ENCODE measurements around the gene SCN9A. TPM values are rescaled to one million over a fixed set of nuclear protein-coding genes. Genes with fewer than 3 reads are reported as not detected.

Gene SCN9A
- total and polyA plus RNA-seq, 10 of the 15 experiments (the other 5 are each of a cell fraction or from before 2014, with no cell fraction given), result 0.04 to 0.08 (median 0.08) TPM; not detected in 7

DNA sequence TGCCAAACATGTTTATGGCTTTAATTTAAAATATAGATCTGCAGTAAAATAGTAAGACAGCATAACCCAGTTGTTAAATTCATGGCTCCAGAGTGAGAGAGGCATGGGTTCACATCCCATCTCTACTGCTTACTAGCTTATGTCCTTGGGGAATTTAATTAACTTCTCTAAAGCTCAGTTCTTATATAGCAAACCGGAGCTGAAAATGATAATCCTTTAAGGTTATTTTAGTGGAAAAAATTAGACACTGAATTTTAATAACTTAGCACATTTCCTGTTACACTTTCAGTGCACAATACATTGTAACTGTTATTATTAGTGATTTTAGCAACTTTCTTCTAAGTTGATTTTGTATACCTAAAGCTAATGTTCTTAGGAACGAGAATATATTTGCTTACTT, 14.8 kb downstream of the SCN9A start:
- DNase-seq (ENCODE audit: low read depth, low spot score) (no peak), FAIRE-seq (no peak), ATAC-seq (no peak)
- Histone ChIP-seq H3K4me2 (ENCODE audit: control insufficient read depth, insufficient read depth) (no peak overlapping the region), H3K79me2 (ENCODE audit: control insufficient read depth, insufficient read depth, low read length) (no peaks in the 10 kb centered on the region), H4K20me1 (ENCODE audit: control insufficient read depth, insufficient read depth) (no peaks in the 10 kb centered on the region), H2AFZ (ENCODE audit: control insufficient read depth, low read depth, low read length) (no peak overlapping the region), H3K9me3 (replicated peaks; ENCODE audit: control insufficient read depth, insufficient read depth, low read length) (no peaks in the 10 kb centered on the region), H3K36me3 (ENCODE audit: control insufficient read depth in 2 of 2, insufficient read depth in 2 of 2, low read length in 1 of 2) (no peaks in the 10 kb centered on the region), H3K4me3 (no peak overlapping the region), H3K27me3 (replicated peaks in 1 of 2; ENCODE audit: control insufficient read depth in 2 of 2, insufficient read depth in 2 of 2, low read length in 1 of 2) (no peaks in the 10 kb centered on the region), H3K27ac (ENCODE audit: control insufficient read depth, insufficient read depth) (no peak overlapping the region), H3K9ac (ENCODE audit: control insufficient read depth, insufficient read depth, low read length) (no peak overlapping the region), H3K4me1 (ENCODE audit: control insufficient read depth, insufficient read depth, low read length) (no peaks in the 10 kb centered on the region)
- in situ Hi-C loops (cut with MboI) (no loop called here), intact Hi-C loops (cut with micrococcal nuclease; ENCODE audit: unreplicated experiment) (loop anchor here (5.0 kb wide), 1 partner anchor 156 kb away; no protein-coding TSS in a partner anchor)
- SMC1A ChIA-PET (ENCODE audit: uncharacterized antibody, unreplicated experiment), result interaction anchor here (0.7 kb wide), 2 partner anchors 16 to 882 kb away, joined by 3 read pairs; no protein-coding TSS in a partner anchor
- RAD21 ChIA-PET (ENCODE audit: unreplicated experiment), result interaction anchor here (0.9 to 1.3 kb wide), 2 partner anchors 142 to 156 kb away, joined by 3 read pairs; no protein-coding TSS in a partner anchor
- 0% methylated on average over 2 of the region's 2 CpGs for WGBS (ENCODE audit: insufficient coverage, insufficient replicate concordance, low lambda C conversion rate, missing lambda C conversion rate)
- no TSS peak for BruUV-seq (replicated peaks)
- CTCF ChIA-PET, result interaction anchor here (1.2 to 1.9 kb wide), 5 partner anchors 9 to 48 kb away, joined by 3 to 6 read pairs (median 3); no protein-coding TSS in a partner anchor
- POLR2A ChIA-PET, result no interaction called here
- TF ChIP-seq SMAD5 (IDR thresholded peaks at IDR 0.05; ENCODE audit: low read depth), result no peak
- TF ChIP-seq, protein P1, sequence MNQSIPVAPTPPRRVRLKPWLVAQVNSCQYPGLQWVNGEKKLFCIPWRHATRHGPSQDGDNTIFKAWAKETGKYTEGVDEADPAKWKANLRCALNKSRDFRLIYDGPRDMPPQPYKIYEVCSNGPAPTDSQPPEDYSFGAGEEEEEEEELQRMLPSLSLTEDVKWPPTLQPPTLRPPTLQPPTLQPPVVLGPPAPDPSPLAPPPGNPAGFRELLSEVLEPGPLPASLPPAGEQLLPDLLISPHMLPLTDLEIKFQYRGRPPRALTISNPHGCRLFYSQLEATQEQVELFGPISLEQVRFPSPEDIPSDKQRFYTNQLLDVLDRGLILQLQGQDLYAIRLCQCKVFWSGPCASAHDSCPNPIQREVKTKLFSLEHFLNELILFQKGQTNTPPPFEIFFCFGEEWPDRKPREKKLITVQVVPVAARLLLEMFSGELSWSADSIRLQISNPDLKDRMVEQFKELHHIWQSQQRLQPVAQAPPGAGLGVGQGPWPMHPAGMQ (IDR thresholded peaks at IDR 0.05; ENCODE audit: borderline replicate concordance), result no peak
- no peak for TF ChIP-seq ZNF384 (IDR thresholded peaks at IDR 0.05; ENCODE audit: borderline replicate concordance, low read depth, low read length)
- TF ChIP-seq NR2F1 (conservative IDR thresholded peaks at IDR 0.05), result no peak
- TF ChIP-seq CHD1 (IDR thresholded peaks at IDR 0.05; ENCODE audit: low read depth, low read length), result no peak
- TF ChIP-seq EGR1 (IDR thresholded peaks at IDR 0.05; ENCODE audit: borderline replicate concordance in 1 of 2, low read depth in 2 of 2, low read length in 2 of 2), result no peak
- TF ChIP-seq, protein P2, sequence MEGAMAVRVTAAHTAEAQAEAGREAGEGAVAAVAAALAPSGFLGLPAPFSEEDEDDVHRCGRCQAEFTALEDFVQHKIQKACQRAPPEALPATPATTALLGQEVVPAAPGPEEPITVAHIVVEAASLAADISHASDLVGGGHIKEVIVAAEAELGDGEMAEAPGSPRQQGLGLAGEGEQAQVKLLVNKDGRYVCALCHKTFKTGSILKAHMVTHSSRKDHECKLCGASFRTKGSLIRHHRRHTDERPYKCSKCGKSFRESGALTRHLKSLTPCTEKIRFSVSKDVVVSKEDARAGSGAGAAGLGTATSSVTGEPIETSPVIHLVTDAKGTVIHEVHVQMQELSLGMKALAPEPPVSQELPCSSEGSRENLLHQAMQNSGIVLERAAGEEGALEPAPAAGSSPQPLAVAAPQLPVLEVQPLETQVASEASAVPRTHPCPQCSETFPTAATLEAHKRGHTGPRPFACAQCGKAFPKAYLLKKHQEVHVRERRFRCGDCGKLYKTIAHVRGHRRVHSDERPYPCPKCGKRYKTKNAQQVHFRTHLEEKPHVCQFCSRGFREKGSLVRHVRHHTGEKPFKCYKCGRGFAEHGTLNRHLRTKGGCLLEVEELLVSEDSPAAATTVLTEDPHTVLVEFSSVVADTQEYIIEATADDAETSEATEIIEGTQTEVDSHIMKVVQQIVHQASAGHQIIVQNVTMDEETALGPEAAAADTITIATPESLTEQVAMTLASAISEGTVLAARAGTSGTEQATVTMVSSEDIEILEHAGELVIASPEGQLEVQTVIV (IDR thresholded peaks at IDR 0.05; ENCODE audit: borderline replicate concordance, partially characterized antibody), result no peak
- no peak for TF ChIP-seq SREBF1 (IDR thresholded peaks at IDR 0.05; ENCODE audit: low read length)
- no peak for TF ChIP-seq HDAC6 (IDR thresholded peaks at IDR 0.05; ENCODE audit: unreplicated experiment)
- TF ChIP-seq, protein P3, sequence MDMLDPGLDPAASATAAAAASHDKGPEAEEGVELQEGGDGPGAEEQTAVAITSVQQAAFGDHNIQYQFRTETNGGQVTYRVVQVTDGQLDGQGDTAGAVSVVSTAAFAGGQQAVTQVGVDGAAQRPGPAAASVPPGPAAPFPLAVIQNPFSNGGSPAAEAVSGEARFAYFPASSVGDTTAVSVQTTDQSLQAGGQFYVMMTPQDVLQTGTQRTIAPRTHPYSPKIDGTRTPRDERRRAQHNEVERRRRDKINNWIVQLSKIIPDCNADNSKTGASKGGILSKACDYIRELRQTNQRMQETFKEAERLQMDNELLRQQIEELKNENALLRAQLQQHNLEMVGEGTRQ (IDR thresholded peaks at IDR 0.05; ENCODE audit: borderline replicate concordance, low read depth, low read length), result no peak
- TF ChIP-seq, protein P4, sequence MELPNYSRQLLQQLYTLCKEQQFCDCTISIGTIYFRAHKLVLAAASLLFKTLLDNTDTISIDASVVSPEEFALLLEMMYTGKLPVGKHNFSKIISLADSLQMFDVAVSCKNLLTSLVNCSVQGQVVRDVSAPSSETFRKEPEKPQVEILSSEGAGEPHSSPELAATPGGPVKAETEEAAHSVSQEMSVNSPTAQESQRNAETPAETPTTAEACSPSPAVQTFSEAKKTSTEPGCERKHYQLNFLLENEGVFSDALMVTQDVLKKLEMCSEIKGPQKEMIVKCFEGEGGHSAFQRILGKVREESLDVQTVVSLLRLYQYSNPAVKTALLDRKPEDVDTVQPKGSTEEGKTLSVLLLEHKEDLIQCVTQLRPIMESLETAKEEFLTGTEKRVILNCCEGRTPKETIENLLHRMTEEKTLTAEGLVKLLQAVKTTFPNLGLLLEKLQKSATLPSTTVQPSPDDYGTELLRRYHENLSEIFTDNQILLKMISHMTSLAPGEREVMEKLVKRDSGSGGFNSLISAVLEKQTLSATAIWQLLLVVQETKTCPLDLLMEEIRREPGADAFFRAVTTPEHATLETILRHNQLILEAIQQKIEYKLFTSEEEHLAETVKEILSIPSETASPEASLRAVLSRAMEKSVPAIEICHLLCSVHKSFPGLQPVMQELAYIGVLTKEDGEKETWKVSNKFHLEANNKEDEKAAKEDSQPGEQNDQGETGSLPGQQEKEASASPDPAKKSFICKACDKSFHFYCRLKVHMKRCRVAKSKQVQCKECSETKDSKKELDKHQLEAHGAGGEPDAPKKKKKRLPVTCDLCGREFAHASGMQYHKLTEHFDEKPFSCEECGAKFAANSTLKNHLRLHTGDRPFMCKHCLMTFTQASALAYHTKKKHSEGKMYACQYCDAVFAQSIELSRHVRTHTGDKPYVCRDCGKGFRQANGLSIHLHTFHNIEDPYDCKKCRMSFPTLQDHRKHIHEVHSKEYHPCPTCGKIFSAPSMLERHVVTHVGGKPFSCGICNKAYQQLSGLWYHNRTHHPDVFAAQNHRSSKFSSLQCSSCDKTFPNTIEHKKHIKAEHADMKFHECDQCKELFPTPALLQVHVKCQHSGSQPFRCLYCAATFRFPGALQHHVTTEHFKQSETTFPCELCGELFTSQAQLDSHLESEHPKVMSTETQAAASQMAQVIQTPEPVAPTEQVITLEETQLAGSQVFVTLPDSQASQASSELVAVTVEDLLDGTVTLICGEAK (IDR thresholded peaks at IDR 0.05; ENCODE audit: borderline replicate concordance), result no peak
- no peak for TF ChIP-seq CBX3 (IDR thresholded peaks at IDR 0.05; ENCODE audit: borderline replicate concordance, low read depth)
- no peak for TF ChIP-seq CREM (IDR thresholded peaks at IDR 0.05; ENCODE audit: low read depth)

Measured in GM12878 (cell line).